Prostate gland (tissue), 2 donors: ENCODE measurements around the gene SURF6.

Experiments
- CTCF ChIP-seq, 4 experiments: fragments of 200-600 bp in 2 of 4; fragments of 450-650 bp in 2 of 4; sonication (generic) in 2 of 4; IDR thresholded peaks; 1 replicate in 3 of 4; 2 replicates in 1 of 4; pipeline ENCODE4 v1.5.1; 2016 to 2019; ENCODE audit warnings: antibody characterized with exemption in 4 of 4, mild to moderate bottlenecking in 2 of 4, moderate library complexity in 2 of 4
- POLR2A ChIP-seq: fragments of 450-650 bp; IDR thresholded peaks from one replicate; pipeline ENCODE4 v1.6.1; 2016; ENCODE audit warnings: antibody characterized with exemption, mild to moderate bottlenecking

DNA sequence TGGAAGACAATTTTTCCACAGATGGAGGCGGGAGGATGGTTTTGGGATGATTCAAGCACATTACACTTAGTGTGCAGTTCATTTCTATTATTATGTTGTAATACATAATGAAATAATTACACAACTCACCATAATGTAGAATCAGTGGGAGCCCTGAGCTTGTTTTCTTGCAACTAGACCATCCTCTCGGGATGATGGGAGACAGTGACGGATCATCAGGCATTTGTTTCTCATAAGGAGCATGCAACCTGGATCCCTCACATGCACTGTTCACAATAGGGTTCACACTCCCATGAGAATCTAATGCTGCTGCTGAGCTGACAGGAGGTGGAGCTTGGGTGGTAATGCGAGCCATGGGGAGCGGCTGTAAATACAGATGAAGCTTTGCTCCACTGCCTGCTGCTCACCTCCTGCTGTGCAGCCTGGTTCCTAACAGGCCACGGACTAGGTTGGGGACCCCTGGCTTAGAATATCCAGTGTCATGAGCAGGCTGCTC is 41.8 kb upstream of the SURF6 start:
- TF ChIP-seq CTCF (IDR thresholded peaks at IDR 0.05) (no peak), POLR2A (no peak)
